HepG2 (cell line): ENCODE results near the gene ASAP2. TPM values are rescaled to one million over a fixed set of nuclear protein-coding genes. Genes with fewer than 3 reads are reported as not detected.

Source experiments
- ATAC-seq: fragments of 200-7000 bp; cut with Tn5 transposase; 3 replicates; pipeline ENCODE4 v1.9.1; 2020; ENCODE audit warnings: mild to moderate bottlenecking, moderate library complexity
- BruUV-seq: library from RNA; stranded (reverse); fragments of 400-500 nt; replicated peaks from 2 replicates; lab custom pipeline; 2021; lab: Mats Ljungman, UMichigan
- CTCF ChIA-PET: fragments of 300-600 bp; formaldehyde crosslinking; extraction: SDS; loops from one replicate; lab custom pipeline; 2021; ENCODE audit warnings: low total read pairs, inconsistent platforms, low intra/inter-chr PET ratio; lab: Yijun Ruan, JAX
- POLR2A ChIA-PET: fragments of 350-600 bp; sonication (Branson Sonifier 250); formaldehyde crosslinking; loops from one replicate; lab custom pipeline; 2020; ENCODE audit warnings: antibody characterized with exemption, inconsistent platforms; lab: Yijun Ruan, JAX
- DNase-seq: peaks from one replicate; pipeline ENCODE4 v3.0.0-alpha.2; 2015; ENCODE audit warnings: low spot score
- FAIRE-seq: peaks from 3 replicates; lab custom pipeline; 2011; peaks lifted over from hg19 to GRCh38; lab: Jason Lieb, UNC
- H2AFZ ChIP-seq: one replicate; pipeline ENCODE4 v1.6.1; 2011; ENCODE audit warnings: low read length, inconsistent platforms
- H3K27ac ChIP-seq: fragments of 300-600 bp; 3 replicates; pipeline ENCODE4 v1.8.0; 2011; ENCODE audit warnings: mixed run types, mild to moderate bottlenecking, mixed read lengths, low read length, inconsistent platforms; ENCODE audit not compliant: insufficient read depth; ENCODE audit errors: extremely low read length
- H3K27me3 ChIP-seq, 2 experiments: fragments of 200-600 bp in 1 of 2; 2 replicates in 1 of 2; 3 replicates in 1 of 2; pipeline versions ENCODE4 v1.6.0 to v1.8.0; 2011; ENCODE audit warnings: low read length in 2 of 2, mild to moderate bottlenecking in 2 of 2, moderate library complexity in 2 of 2, inconsistent platforms in 1 of 2; ENCODE audit not compliant: insufficient read depth in 2 of 2, control insufficient read depth in 1 of 2
- H3K36me3 ChIP-seq, 2 experiments: fragments of 200-600 bp in 1 of 2; replicated peaks in 1 of 2; 2 replicates in 1 of 2; 3 replicates in 1 of 2; pipeline versions ENCODE4 v1.5.1 to v1.8.0; 2011; ENCODE audit warnings: low read length in 2 of 2, inconsistent platforms in 1 of 2; ENCODE audit not compliant: insufficient read depth in 2 of 2, control insufficient read depth in 1 of 2
- H3K4me1 ChIP-seq: 2 replicates; pipeline ENCODE4 v1.5.1; 2012; ENCODE audit warnings: low read length, inconsistent platforms; ENCODE audit not compliant: insufficient read depth
- H3K4me2 ChIP-seq: 2 replicates; pipeline ENCODE4 v1.6.0; 2011; ENCODE audit warnings: low read depth, low read length, inconsistent platforms
- H3K4me3 ChIP-seq, 3 experiments: fragments of 200-600 bp in 1 of 3; sonication (generic), shearing (Covaris generic) in 1 of 3; replicated peaks in 1 of 3; 2 replicates each; pipeline ENCODE4 v1.5.1; 2011 to 2016; ENCODE audit warnings: low read length in 3 of 3, inconsistent platforms in 2 of 3, low read depth in 2 of 3, mild to moderate bottlenecking in 2 of 3, control low read depth in 1 of 3, mixed read lengths in 1 of 3; ENCODE audit not compliant: insufficient read depth in 1 of 3
- H3K79me2 ChIP-seq: one replicate; pipeline ENCODE4 v1.6.1; 2011; ENCODE audit warnings: low read length, inconsistent platforms; ENCODE audit not compliant: insufficient read depth
- H3K9ac ChIP-seq: 2 replicates; pipeline ENCODE4 v1.6.0; 2011; ENCODE audit warnings: mild to moderate bottlenecking, low read depth, low read length, inconsistent platforms; ENCODE audit not compliant: insufficient read depth
- H3K9me3 ChIP-seq: 2 replicates; pipeline ENCODE4 v1.5.1; 2012; ENCODE audit warnings: mild to moderate bottlenecking, low read length
- H4K20me1 ChIP-seq: 2 replicates; pipeline ENCODE4 v1.6.0; 2011; ENCODE audit warnings: inconsistent platforms, mild to moderate bottlenecking, low read length, moderate library complexity; ENCODE audit not compliant: insufficient read depth
- ETV6 ChIP-seq: sonication (generic); formaldehyde crosslinking; conservative IDR thresholded peaks from 2 replicates; pipeline ENCODE4 v1.4.0; 2020; ENCODE audit warnings: missing genetic modification reagents
- MAFF ChIP-seq: IDR thresholded peaks from 2 replicates; pipeline ENCODE4 v1.6.1; 2011; ENCODE audit warnings: low read depth, low read length, improper control_type of control experiment
- MAFK ChIP-seq, 2 experiments: IDR thresholded peaks in 1 of 2; conservative IDR thresholded peaks in 1 of 2; 2 replicates each; pipeline ENCODE4 v1.6.1; 2011; ENCODE audit warnings: improper control_type of control experiment in 2 of 2, low read length in 2 of 2
- RXRB ChIP-seq: IDR thresholded peaks from 2 replicates; pipeline ENCODE4 v1.6.1; 2016; ENCODE audit warnings: borderline replicate concordance, missing genetic modification reagents, missing compliant biosample characterization
- TEAD2 ChIP-seq: sonication (generic); formaldehyde crosslinking; IDR thresholded peaks from 2 replicates; pipeline ENCODE4 v1.9.0; 2021; ENCODE audit warnings: missing genetic modification reagents
- ZKSCAN5 ChIP-seq: sonication (generic); formaldehyde crosslinking; IDR thresholded peaks from 2 replicates; pipeline ENCODE4 v1.5.1; 2020; ENCODE audit warnings: mild to moderate bottlenecking, missing genetic modification reagents
- ZNF225 ChIP-seq: sonication (generic); formaldehyde crosslinking; IDR thresholded peaks from 2 replicates; pipeline ENCODE4 v1.4.0; 2020; ENCODE audit warnings: mild to moderate bottlenecking, missing genetic modification reagents
- WGBS: methylation state at CpG from one replicate; pipeline ENCODE4 v1.1.6; 2017; ENCODE audit warnings: low lambda C conversion rate; 5-methylcytosine and 5-hydroxymethylcytosine counted together
- in situ Hi-C: cut with HindIII; loops from 2 replicates; pipeline ENCODE4 v1.10.0; 2017; ENCODE audit warnings: low pct_unique_long_range_greater_than_20kb; ENCODE audit not compliant: extremely low pct_ligation_motif_present
- intact Hi-C: fragments of 100-400 bp; cut with micrococcal nuclease; formaldehyde crosslinking; loops from one replicate; pipeline ENCODE4 v1.10.0; 2022; ENCODE audit not compliant: unreplicated experiment
- polyA plus RNA-seq, 8 experiments: library from polyadenylated mRNA; depleted of rRNA in 3 of 8; stranded (reverse) in 7 of 8; unstranded in 1 of 8; fragments of >200 nt; fragmentation: Illumina TruSeq in 4 of 8; extraction: Trizol in 4 of 8; gene quantifications; 2 replicates each; pipeline versions ENCODE4 v1.2.1 to v1.2.3, GENCODE V29; 2011 to 2016; ENCODE audit warnings: low read depth in 4 of 8, missing spikeins in 1 of 8, mixed read lengths in 1 of 8; ENCODE audit not compliant: insufficient read depth in 1 of 8
- total RNA-seq, 5 experiments: library from RNA; depleted of rRNA; stranded (reverse); fragments of >200 nt; fragmentation: Illumina TruSeq; extraction: Trizol; gene quantifications; 2 replicates each; pipeline ENCODE4 v1.2.3, GENCODE V29; 2016; ENCODE audit warnings: low read depth in 1 of 5
- TF ChIP-seq, protein P1 (sequence below): sonication (generic); formaldehyde crosslinking; IDR thresholded peaks from 2 replicates; pipeline ENCODE4 v1.8.1; 2023; ENCODE audit warnings: mild to moderate bottlenecking, missing genetic modification reagents
- TF ChIP-seq, protein P2 (sequence below): sonication (generic); formaldehyde crosslinking; IDR thresholded peaks from 2 replicates; pipeline ENCODE4 v1.5.0; 2020; ENCODE audit warnings: mild to moderate bottlenecking, missing genetic modification reagents

Gene ASAP2
- total and polyA plus RNA-seq, 2 of the 13 experiments (the other 11 are each of a cell fraction or from before 2014, with no cell fraction given) = 7.3 to 22.3 TPM

DNA sequence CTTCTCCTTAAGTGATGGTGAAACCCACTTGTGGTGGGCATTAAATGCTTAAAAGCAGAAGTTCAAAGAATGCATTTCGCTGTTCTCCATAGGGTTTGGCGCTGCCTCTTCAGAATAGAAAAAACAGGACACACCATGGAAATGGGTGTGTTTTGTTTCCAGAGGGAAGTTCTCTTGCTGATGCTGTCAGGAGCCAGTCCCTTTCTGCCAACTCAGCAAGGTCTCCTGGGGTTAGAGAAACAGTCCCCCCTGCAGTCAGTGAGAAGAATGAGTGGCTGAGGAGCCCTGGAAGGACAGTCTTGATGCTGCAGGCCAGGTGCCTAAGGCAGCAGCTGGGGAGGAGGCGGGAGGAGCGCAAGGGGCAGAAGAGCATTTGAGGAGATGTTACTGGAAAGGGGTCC, 37.8 kb upstream of the ASAP2 start:
- Histone ChIP-seq H3K27ac (no peak overlapping the region), H3K9ac (no peak overlapping the region), H3K4me1 (peaks cover 56% of the 10 kb centered on the region), H3K4me2 (no peak overlapping the region), H3K9me3 (no peaks in the 10 kb centered on the region), H2AFZ (no peak overlapping the region), H3K4me3 (no peak overlapping the region), H3K79me2 (no peaks in the 10 kb centered on the region), H3K27me3 (peaks cover 0 to 25% of the 10 kb centered on the region in 2 experiments; a peak in 3 of 5 replicates), H3K36me3 (no peaks in the 10 kb centered on the region), H4K20me1 (no peaks in the 10 kb centered on the region)
- in situ Hi-C loops (loop anchor here (5.0 kb wide), 1 partner anchor 38 kb away; the partner anchor contains the start of gene ASAP2), intact Hi-C loops (loop anchor here (5.0 kb wide), 1 partner anchor 33 kb away; no protein-coding TSS in a partner anchor)
- DNase-seq (no peak), ATAC-seq (no peak), FAIRE-seq (no peak)
- TF ChIP-seq, protein P1, sequence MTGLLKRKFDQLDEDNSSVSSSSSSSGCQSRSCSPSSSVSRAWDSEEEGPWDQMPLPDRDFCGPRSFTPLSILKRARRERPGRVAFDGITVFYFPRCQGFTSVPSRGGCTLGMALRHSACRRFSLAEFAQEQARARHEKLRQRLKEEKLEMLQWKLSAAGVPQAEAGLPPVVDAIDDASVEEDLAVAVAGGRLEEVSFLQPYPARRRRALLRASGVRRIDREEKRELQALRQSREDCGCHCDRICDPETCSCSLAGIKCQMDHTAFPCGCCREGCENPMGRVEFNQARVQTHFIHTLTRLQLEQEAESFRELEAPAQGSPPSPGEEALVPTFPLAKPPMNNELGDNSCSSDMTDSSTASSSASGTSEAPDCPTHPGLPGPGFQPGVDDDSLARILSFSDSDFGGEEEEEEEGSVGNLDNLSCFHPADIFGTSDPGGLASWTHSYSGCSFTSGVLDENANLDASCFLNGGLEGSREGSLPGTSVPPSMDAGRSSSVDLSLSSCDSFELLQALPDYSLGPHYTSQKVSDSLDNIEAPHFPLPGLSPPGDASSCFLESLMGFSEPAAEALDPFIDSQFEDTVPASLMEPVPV (CRISPR knock-in tag) = 0 out of 2 replicates have a peak, but pooled peaks have one; percentile 2
- TF ChIP-seq MAFK (conservative IDR thresholded peaks at IDR 0.05 in 1 of 2, IDR thresholded peaks at IDR 0.05 in 1 of 2; ENCODE audit: low read length in 2 of 2) (peak; percentile 86 to 90), ZKSCAN5 (no peak), TEAD2 (CRISPR knock-in tag) (no peak), RXRB (CRISPR knock-in tag) (no peak), ZNF225 (CRISPR knock-in tag) (no peak), ETV6 (CRISPR knock-in tag) (no peak), MAFF (peak; percentile 86)
- TF ChIP-seq, protein P2, sequence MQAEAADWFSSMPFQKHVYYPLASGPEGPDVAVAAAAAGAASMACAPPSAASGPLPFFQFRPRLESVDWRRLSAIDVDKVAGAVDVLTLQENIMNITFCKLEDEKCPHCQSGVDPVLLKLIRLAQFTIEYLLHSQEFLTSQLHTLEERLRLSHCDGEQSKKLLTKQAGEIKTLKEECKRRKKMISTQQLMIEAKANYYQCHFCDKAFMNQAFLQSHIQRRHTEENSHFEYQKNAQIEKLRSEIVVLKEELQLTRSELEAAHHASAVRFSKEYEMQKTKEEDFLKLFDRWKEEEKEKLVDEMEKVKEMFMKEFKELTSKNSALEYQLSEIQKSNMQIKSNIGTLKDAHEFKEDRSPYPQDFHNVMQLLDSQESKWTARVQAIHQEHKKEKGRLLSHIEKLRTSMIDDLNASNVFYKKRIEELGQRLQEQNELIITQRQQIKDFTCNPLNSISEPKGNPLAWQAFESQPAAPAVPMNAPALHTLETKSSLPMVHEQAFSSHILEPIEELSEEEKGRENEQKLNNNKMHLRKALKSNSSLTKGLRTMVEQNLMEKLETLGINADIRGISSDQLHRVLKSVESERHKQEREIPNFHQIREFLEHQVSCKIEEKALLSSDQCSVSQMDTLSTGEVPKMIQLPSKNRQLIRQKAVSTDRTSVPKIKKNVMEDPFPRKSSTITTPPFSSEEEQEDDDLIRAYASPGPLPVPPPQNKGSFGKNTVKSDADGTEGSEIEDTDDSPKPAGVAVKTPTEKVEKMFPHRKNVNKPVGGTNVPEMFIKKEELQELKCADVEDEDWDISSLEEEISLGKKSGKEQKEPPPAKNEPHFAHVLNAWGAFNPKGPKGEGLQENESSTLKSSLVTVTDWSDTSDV = no peak
- ChIA-PET POLR2A (no interaction called here), CTCF (no interaction called here)
- no TSS peak for BruUV-seq
- WGBS = 91% methylated on average over 4 of the region's 4 CpGs
